HepG2 (cell line): ENCODE results near the gene DDX39B. TPM values are rescaled to one million over a fixed set of nuclear protein-coding genes. Genes with fewer than 3 reads are reported as not detected.
A peak's percentile ranks its signal among the peaks of the same experiment; 100 is the strongest.

Experiments
- HOMEZ ChIP-seq: IDR thresholded peaks from 2 replicates; pipeline ENCODE4 v1.6.1; 2016; ENCODE audit warnings: low read depth
- HOXA3 ChIP-seq: sonication (generic); formaldehyde crosslinking; IDR thresholded peaks from 2 replicates; pipeline ENCODE4 v1.5.0; 2020; ENCODE audit warnings: missing genetic modification reagents
- JARID2 ChIP-seq: sonication (generic); formaldehyde crosslinking; IDR thresholded peaks from 2 replicates; pipeline ENCODE4 v1.8.1; 2023; ENCODE audit warnings: missing genetic modification reagents, inconsistent platforms; ENCODE audit not compliant: insufficient replicate concordance
- KDM4B ChIP-seq: sonication (generic); formaldehyde crosslinking; IDR thresholded peaks from 2 replicates; pipeline ENCODE4 v1.4.0; 2020; ENCODE audit warnings: missing genetic modification reagents
- NONO ChIP-seq, 2 experiments: fragments of 450-650 bp in 1 of 2; sonication (generic) in 1 of 2; formaldehyde crosslinking in 1 of 2; IDR thresholded peaks in 1 of 2; conservative IDR thresholded peaks in 1 of 2; 2 replicates each; pipeline versions ENCODE4 v1.6.1 to v1.8.0; 2017 to 2022; ENCODE audit warnings: mild to moderate bottlenecking in 1 of 2, missing genetic modification reagents in 1 of 2, moderate library complexity in 1 of 2
- PHB2 ChIP-seq: fragments of 450-650 bp; IDR thresholded peaks from 2 replicates; pipeline ENCODE4 v1.6.1; 2018; ENCODE audit not compliant: partially characterized antibody
- PTBP1 ChIP-seq: fragments of 200-400 bp; formaldehyde crosslinking; IDR thresholded peaks from 2 replicates; pipeline ENCODE4 v1.6.1; 2018; ENCODE audit warnings: low read length, low read depth; ENCODE audit not compliant: poor library complexity, severe bottlenecking
- RAD51 ChIP-seq: fragments of 450-650 bp; IDR thresholded peaks from 2 replicates; pipeline ENCODE4 v1.6.1; 2016; ENCODE audit warnings: borderline replicate concordance
- RFXANK ChIP-seq: IDR thresholded peaks from 2 replicates; pipeline ENCODE4 v1.6.1; 2016
- SRSF1 ChIP-seq: fragments of 200-400 bp; formaldehyde crosslinking; optimal IDR thresholded peaks from 2 replicates; pipeline ENCODE3; 2017; ENCODE audit warnings: mild to moderate bottlenecking, low read depth, low read length, moderate library complexity
- TFDP2 ChIP-seq: sonication (generic); formaldehyde crosslinking; IDR thresholded peaks from 2 replicates; pipeline ENCODE4 v1.4.0; 2020; ENCODE audit warnings: missing genetic modification reagents
- TGIF2 ChIP-seq: IDR thresholded peaks from 2 replicates; pipeline ENCODE4 v1.6.1; 2016; ENCODE audit warnings: control low read depth, missing compliant biosample characterization
- ZIK1 ChIP-seq: sonication (generic); formaldehyde crosslinking; IDR thresholded peaks from 2 replicates; pipeline ENCODE4 v1.5.0; 2020; ENCODE audit warnings: mild to moderate bottlenecking, low read depth, missing genetic modification reagents, borderline replicate concordance
- ZNF674 ChIP-seq: sonication (generic); formaldehyde crosslinking; IDR thresholded peaks from 2 replicates; pipeline ENCODE4 v1.5.0; 2020; ENCODE audit warnings: low read depth, mild to moderate bottlenecking, missing genetic modification reagents
- ZNF703 ChIP-seq: sonication (generic); formaldehyde crosslinking; IDR thresholded peaks from 2 replicates; pipeline ENCODE4 v1.5.1; 2020; ENCODE audit warnings: missing genetic modification reagents, mild to moderate bottlenecking, moderate library complexity, borderline replicate concordance
- ZNF841 ChIP-seq: sonication (generic); formaldehyde crosslinking; IDR thresholded peaks from 2 replicates; pipeline ENCODE4 v1.8.1; 2023; ENCODE audit warnings: missing genetic modification reagents, borderline replicate concordance
- ZSCAN31 ChIP-seq: sonication (generic); formaldehyde crosslinking; IDR thresholded peaks from 2 replicates; pipeline ENCODE4 v1.5.0; 2020; ENCODE audit warnings: low read depth, mild to moderate bottlenecking, missing genetic modification reagents
- polyA plus RNA-seq, 8 experiments: library from polyadenylated mRNA; depleted of rRNA in 3 of 8; stranded (reverse) in 7 of 8; unstranded in 1 of 8; fragments of >200 nt; fragmentation: Illumina TruSeq in 4 of 8; extraction: Trizol in 4 of 8; gene quantifications; 2 replicates each; pipeline versions ENCODE4 v1.2.1 to v1.2.3, GENCODE V29; 2011 to 2016; ENCODE audit warnings: low read depth in 4 of 8, missing spikeins in 1 of 8, mixed read lengths in 1 of 8; ENCODE audit not compliant: insufficient read depth in 1 of 8
- total RNA-seq, 5 experiments: library from RNA; depleted of rRNA; stranded (reverse); fragments of >200 nt; fragmentation: Illumina TruSeq; extraction: Trizol; gene quantifications; 2 replicates each; pipeline ENCODE4 v1.2.3, GENCODE V29; 2016; ENCODE audit warnings: low read depth in 1 of 5
- TF ChIP-seq, protein P1 (sequence below): sonication (generic); formaldehyde crosslinking; IDR thresholded peaks from 2 replicates; pipeline ENCODE4 v1.4.0; 2020; ENCODE audit warnings: mild to moderate bottlenecking, missing genetic modification reagents
- TF ChIP-seq, protein P2 (sequence below): conservative IDR thresholded peaks from 2 replicates; pipeline ENCODE4 v1.6.1; 2018; ENCODE audit warnings: missing genetic modification reagents
- TF ChIP-seq, protein P3 (sequence below): IDR thresholded peaks from 2 replicates; pipeline ENCODE4 v1.6.1; 2018; ENCODE audit warnings: missing genetic modification reagents, mild to moderate bottlenecking, missing compliant biosample characterization

Gene DDX39B
- total and polyA plus RNA-seq, 2 of the 13 experiments (the other 11 are each of a cell fraction or from before 2014, with no cell fraction given): 570 to 678 TPM

DNA sequence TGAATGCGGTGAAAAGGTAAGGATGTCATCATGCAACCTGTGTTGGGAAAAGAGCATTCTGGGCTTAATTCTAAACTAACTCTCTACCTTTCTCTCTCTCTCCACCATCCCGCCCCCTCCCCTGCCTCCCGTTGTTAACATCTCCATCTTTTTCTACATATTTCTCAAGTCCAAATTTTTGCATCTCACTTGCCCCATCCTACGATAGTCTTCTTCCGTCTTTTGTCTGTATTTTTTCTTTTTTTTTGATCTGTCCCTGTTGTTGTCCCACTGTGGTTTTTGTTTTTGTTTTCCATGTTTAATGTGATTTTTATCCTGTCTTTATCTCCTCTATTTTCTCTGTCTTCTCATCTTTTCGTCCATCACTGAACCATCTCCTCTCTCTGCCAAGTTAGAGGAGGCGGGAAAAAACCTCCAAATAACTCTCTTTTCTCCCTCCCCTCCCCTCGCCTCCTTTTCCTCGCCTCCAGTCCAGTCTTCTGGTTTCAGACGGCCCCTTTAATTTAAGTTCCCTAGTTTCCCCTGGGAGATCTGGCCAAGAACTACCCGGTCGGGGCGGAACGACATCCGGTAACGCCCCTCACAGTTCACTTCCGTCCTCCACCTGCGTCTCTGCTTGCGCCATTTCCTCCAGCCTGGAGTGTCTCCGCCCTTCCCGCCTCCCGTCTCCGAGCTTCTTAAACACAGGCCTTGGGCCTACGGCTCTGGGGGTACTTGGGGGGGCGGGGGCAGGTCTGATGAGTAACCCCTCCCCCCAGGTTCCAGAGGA lies 5.3 kb upstream of the DDX39B start, which contains the start of gene NFKBIL1 (continued):
- TF ChIP-seq ZSCAN31: peak; percentile 62; the same call in 1 of the 2 replicates
- TF ChIP-seq, protein P1, sequence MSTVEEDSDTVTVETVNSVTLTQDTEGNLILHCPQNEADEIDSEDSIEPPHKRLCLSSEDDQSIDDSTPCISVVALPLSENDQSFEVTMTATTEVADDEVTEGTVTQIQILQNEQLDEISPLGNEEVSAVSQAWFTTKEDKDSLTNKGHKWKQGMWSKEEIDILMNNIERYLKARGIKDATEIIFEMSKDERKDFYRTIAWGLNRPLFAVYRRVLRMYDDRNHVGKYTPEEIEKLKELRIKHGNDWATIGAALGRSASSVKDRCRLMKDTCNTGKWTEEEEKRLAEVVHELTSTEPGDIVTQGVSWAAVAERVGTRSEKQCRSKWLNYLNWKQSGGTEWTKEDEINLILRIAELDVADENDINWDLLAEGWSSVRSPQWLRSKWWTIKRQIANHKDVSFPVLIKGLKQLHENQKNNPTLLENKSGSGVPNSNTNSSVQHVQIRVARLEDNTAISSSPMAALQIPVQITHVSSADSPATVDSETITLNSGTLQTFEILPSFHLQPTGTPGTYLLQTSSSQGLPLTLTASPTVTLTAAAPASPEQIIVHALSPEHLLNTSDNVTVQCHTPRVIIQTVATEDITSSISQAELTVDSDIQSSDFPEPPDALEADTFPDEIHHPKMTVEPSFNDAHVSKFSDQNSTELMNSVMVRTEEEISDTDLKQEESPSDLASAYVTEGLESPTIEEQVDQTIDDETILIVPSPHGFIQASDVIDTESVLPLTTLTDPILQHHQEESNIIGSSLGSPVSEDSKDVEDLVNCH: 0 out of 2 replicates have a peak, but pooled peaks have one; percentile 29
- TF ChIP-seq TFDP2 (CRISPR knock-in tag): peak; percentile 71
- no peak for TF ChIP-seq ZIK1 (CRISPR knock-in tag)
- TF ChIP-seq NONO (IDR thresholded peaks at IDR 0.05): no peak
- peak; percentile 83 for TF ChIP-seq NONO (CRISPR knock-in tag; conservative IDR thresholded peaks at IDR 0.05)
- TF ChIP-seq ZNF703 (CRISPR knock-in tag): no peak
- TF ChIP-seq, protein P2, sequence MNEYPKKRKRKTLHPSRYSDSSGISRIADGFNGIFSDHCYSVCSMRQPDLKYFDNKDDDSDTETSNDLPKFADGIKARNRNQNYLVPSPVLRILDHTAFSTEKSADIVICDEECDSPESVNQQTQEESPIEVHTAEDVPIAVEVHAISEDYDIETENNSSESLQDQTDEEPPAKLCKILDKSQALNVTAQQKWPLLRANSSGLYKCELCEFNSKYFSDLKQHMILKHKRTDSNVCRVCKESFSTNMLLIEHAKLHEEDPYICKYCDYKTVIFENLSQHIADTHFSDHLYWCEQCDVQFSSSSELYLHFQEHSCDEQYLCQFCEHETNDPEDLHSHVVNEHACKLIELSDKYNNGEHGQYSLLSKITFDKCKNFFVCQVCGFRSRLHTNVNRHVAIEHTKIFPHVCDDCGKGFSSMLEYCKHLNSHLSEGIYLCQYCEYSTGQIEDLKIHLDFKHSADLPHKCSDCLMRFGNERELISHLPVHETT (CRISPR knock-in tag): 0 out of 2 replicates have a peak, but pooled peaks have one; percentile 74
- no peak for TF ChIP-seq ZNF674 (CRISPR knock-in tag)
- TF ChIP-seq PHB2: no peak
- no peak for TF ChIP-seq JARID2 (CRISPR knock-in tag)
- TF ChIP-seq HOMEZ (CRISPR knock-in tag): peak; percentile 67; the same call in 1 of the 2 replicates
- TF ChIP-seq RAD51: 0 out of 2 replicates have a peak, but pooled peaks have one; percentile 5
- peak; percentile 49 for TF ChIP-seq SRSF1
- peak; percentile 49 for TF ChIP-seq PTBP1
- peak; percentile 86 for TF ChIP-seq KDM4B (CRISPR knock-in tag)
- TF ChIP-seq HOXA3 (CRISPR knock-in tag): peak; percentile 93
- TF ChIP-seq, protein P3, sequence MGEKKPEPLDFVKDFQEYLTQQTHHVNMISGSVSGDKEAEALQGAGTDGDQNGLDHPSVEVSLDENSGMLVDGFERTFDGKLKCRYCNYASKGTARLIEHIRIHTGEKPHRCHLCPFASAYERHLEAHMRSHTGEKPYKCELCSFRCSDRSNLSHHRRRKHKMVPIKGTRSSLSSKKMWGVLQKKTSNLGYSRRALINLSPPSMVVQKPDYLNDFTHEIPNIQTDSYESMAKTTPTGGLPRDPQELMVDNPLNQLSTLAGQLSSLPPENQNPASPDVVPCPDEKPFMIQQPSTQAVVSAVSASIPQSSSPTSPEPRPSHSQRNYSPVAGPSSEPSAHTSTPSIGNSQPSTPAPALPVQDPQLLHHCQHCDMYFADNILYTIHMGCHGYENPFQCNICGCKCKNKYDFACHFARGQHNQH (CRISPR knock-in tag): peak; percentile 88
- TF ChIP-seq TGIF2 (CRISPR knock-in tag): 0 out of 2 replicates have a peak, but pooled peaks have one; percentile 22
- no peak for TF ChIP-seq ZNF841 (CRISPR knock-in tag)
- no peak for TF ChIP-seq RFXANK (CRISPR knock-in tag)
